Hepatic stellate cell (primary cell): ENCODE results near the gene WDR83.
A peak's percentile ranks its signal among the peaks of the same experiment; 100 is the strongest.
"Not testable (repeated sequence)": the region's sequence is repeated elsewhere in the genome, so short reads cannot be mapped to it uniquely, and the experiment has no call there.

Source experiments
- DNase-seq: peaks from one replicate; pipeline ENCODE4 v3.0.0; 2011; ENCODE audit warnings: low spot score

The WDR83 gene

GRCh38 chr19:12666265-12667048 is at the start of gene WDR83, which contains the start of gene MAN2B1:
WDR83 (plus strand) TSS chr19:12666807; CDS start chr19:12669791, 2,984 bp downstream.
MAN2B1 (minus strand) TSS chr19:12666742; CDS start chr19:12666701, 41 bp downstream.
- peak; percentile 98 for DNase-seq

- no peak for DNase-seq
These were observed 49.0 kb upstream of the WDR83 start for GRCh38 chr19:12617646-12618045.

GRCh38 chr19:12621253-12622024 is 45.2 kb upstream of the WDR83 start:
- DNase-seq: not testable (repeated sequence)

GRCh38 chr19:12623361-12624031 is 43.1 kb upstream of the WDR83 start:
- DNase-seq: no peak

- DNase-seq: no peak
These were observed 39.6 kb upstream of the WDR83 start for GRCh38 chr19:12626958-12627357.

- no peak for DNase-seq
These were observed 38.3 kb upstream of the WDR83 start for GRCh38 chr19:12628040-12629022.

- DNase-seq: no peak
These were observed 37.4 kb upstream of the WDR83 start for GRCh38 chr19:12629215-12629614.

GRCh38 chr19:12636631-12637030 is 30.0 kb upstream of the WDR83 start:
- no peak for DNase-seq

GRCh38 chr19:12638611-12639182 is 27.9 kb upstream of the WDR83 start:
- DNase-seq: no peak

GRCh38 chr19:12639901-12640613 is 26.6 kb upstream of the WDR83 start:
- DNase-seq: peak; percentile 94

GRCh38 chr19:12641456-12641855 is 25.2 kb upstream of the WDR83 start:
- DNase-seq: no peak

- no peak for DNase-seq
These were observed 24.1 kb upstream of the WDR83 start for GRCh38 chr19:12642506-12642905.

- DNase-seq: not testable (repeated sequence)
These were observed 22.9 kb upstream of the WDR83 start for GRCh38 chr19:12643716-12644115.

- no peak for DNase-seq
These were observed 20.1 kb upstream of the WDR83 start for GRCh38 chr19:12646551-12646950.

- no peak for DNase-seq
These were observed 19.6 kb upstream of the WDR83 start for GRCh38 chr19:12647047-12647446.

GRCh38 chr19:12647490-12648071 is 19.0 kb upstream of the WDR83 start:
- no peak for DNase-seq

- DNase-seq: peak; percentile 24
These were observed 18.5 kb upstream of the WDR83 start for GRCh38 chr19:12648088-12648487.

GRCh38 chr19:12649941-12650340 is 16.7 kb upstream of the WDR83 start:
- DNase-seq: no peak

- no peak for DNase-seq
These were observed 14.4 kb upstream of the WDR83 start for GRCh38 chr19:12652219-12652618.

GRCh38 chr19:12655546-12655945 is 11.1 kb upstream of the WDR83 start:
- no peak for DNase-seq
